GM19043 (cell line): ENCODE data around the gene CDH13.

Experiments
- ATAC-seq: cut with Tn5 transposase; IDR thresholded peaks from one replicate; pipeline ENCODE4 v1.9.1; 2021; ENCODE audit warnings: low read depth; ENCODE audit not compliant: unreplicated experiment

CDH13 gene

GRCh38 chr16:82829301-82829700, 202.5 kb downstream of the CDH13 start:
- ATAC-seq: no peak

GRCh38 chr16:82830944-82831343, 204.2 kb downstream of the CDH13 start:
- no peak for ATAC-seq

- no peak for ATAC-seq
These were observed 206.1 kb downstream of the CDH13 start for GRCh38 chr16:82832821-82833220.

- ATAC-seq: no peak
These were observed 206.7 kb downstream of the CDH13 start for GRCh38 chr16:82833378-82833993.

GRCh38 chr16:82834151-82834815, 207.5 kb downstream of the CDH13 start:
- ATAC-seq: no peak

- ATAC-seq: no peak
These were observed 208.9 kb downstream of the CDH13 start for GRCh38 chr16:82835487-82836155.

- ATAC-seq: no peak
These were observed 214.3 kb downstream of the CDH13 start for GRCh38 chr16:82841108-82841507.

- ATAC-seq: no peak
These were observed 217.0 kb downstream of the CDH13 start for GRCh38 chr16:82843606-82844271.

GRCh38 chr16:82845116-82845515, 218.3 kb downstream of the CDH13 start:
- no peak for ATAC-seq

- no peak for ATAC-seq
These were observed 220.0 kb downstream of the CDH13 start for GRCh38 chr16:82846806-82847205.

- no peak for ATAC-seq
These were observed 221.2 kb downstream of the CDH13 start for GRCh38 chr16:82848013-82848412.

GRCh38 chr16:82852388-82853008, 225.7 kb downstream of the CDH13 start:
- no peak for ATAC-seq

GRCh38 chr16:82855471-82855870, 228.7 kb downstream of the CDH13 start:
- ATAC-seq: no peak

- ATAC-seq: no peak
These were observed 231.1 kb downstream of the CDH13 start for GRCh38 chr16:82857693-82858365.

- ATAC-seq: no peak
These were observed 232.9 kb downstream of the CDH13 start for GRCh38 chr16:82859662-82860061.

- ATAC-seq: no peak
These were observed 233.3 kb downstream of the CDH13 start for GRCh38 chr16:82860071-82860470.

GRCh38 chr16:82862057-82862456, 235.3 kb downstream of the CDH13 start:
- no peak for ATAC-seq

- ATAC-seq: no peak
These were observed 237.7 kb downstream of the CDH13 start for GRCh38 chr16:82864332-82865040.

GRCh38 chr16:82865412-82865811, 238.6 kb downstream of the CDH13 start:
- ATAC-seq: no peak

- no peak for ATAC-seq
These were observed 240.7 kb downstream of the CDH13 start for GRCh38 chr16:82867485-82867884.
